ENCODE measurements around the gene LOXHD1.

Gene LOXHD1

DNA sequence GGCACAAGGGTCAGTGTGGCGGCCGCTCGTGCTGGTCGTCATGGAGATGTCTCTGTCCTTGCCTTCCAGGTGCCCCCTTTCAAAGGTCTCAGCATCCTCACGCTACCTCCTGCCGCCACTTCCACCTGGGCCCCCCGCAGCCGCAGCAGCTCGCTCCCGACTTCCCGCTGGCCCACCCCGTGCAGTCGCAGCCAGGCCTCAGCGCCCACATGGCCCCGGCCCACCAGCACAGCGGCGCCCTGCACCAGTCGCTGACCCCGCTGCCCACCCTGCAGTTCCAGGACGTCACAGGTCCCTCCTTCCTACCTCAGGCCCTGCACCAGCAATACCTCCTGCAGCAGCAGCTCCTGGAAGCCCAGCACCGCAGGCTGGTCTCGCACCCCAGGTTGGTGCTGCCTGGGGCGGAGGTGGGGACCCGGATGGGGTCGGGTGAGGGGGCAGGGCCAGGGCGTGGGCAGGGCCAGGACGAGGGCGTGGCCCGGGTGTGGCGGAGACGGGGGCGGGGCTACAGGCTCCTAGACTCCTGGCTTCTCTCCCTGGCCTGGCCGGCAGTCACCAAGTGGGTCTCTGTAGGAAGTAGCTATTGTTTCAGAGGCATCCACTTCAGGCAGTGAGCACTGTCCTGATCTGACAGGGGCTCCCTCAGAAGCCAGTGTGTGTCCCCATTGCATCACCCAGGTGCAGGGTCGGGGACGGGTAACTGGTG is 223.7 kb downstream of the LOXHD1 start:
- no peak for DNase-seq

DNA sequence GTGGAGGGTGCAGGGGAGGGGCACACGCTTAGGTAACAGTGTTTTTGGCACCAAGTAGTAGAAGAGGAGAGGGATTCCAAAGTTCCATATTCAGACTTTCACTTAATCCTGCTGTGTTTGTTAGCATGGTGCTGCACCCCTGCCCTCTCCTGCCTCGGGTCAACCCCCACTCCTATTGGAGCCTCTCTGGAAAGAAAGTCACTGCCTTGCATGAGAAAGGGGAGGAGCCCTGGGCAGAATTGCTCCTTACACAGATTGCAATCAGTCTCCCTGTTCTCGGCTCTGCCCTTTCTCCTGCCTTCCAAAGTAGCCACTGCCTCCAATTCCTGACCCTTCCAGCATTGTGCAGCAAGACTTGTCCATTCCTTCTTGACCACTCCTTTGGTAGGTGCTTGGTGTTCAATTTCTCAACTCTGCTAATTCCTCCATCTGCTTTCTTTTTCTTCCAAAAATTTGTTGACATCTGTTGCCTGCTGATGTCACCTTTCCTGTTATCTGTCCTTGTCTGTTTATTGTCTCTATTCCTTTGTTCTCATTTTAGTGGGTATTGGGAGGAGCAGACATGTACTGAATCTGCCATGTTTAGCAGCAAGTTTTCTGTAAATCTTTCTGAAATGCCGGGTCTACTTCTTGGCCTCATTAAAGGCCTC is 225.4 kb downstream of the LOXHD1 start:
- DNase-seq, result no peak

DNA sequence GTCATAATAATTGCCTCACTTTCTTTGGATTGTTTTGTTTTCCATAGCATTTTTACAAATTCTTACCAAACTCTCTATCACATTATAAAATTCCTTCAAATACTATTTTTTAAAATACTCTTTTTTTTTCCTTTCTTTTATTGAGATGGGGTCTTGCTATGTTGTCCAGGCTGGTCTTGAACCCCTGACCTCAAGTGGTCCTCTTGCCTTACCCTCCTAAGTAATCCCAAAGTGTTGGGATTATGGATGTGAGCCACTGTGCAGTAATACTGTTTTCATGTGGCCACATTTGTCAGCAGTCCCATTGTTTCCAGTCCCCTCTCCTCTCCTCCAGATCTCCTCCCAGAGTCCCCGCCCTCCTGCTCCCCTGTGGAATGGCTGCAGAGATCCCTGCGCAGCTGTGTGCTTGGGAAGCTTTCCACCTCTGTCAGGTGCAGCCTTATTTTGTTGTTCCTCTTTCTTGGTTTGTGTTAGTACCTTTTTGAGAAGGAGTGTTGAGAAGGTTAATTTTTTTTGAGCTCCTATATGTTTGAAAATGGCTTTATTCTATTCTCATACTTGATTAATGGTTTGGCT is 227.3 kb downstream of the LOXHD1 start:
- DNase-seq, result no peak

DNA sequence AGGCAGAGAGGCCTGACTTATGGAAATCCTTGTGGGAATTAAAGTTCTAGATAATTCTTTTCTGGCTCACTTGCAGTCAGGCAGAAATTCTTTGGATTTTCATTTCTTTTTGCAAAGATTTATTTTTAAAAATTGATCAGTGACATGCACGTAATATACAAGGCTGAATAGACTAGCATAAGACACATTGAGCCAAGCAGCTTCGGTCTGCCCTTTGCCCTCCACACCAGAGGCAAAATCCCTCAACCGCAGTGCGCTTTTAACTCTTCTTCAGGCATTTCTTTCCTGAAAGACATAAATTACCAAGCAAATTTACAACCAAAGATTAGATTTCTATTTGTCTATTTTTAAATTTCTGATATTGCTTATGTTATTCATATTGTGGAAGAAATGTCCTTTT is 227.9 kb downstream of the LOXHD1 start:
- DNase-seq, result no peak

DNA sequence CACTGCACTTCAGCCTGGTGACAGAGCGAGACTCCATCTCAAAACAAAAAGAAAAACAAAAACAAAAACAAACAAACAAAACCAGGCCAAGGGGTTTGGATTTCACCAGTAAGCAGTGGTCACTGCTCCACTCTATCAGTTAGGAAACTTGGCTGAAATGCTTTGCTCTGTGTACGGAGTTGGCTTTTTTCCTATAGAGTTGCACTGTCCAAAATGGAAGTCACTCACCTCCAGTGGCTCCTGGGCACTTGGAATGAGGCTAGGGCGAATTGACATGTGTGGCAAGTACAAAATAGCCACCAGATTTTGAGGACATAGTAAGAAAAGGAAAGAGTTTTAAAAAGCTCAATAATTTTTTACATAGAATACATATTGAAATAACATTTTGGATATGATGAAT is 228.7 kb downstream of the LOXHD1 start:
- no peak for DNase-seq

DNA sequence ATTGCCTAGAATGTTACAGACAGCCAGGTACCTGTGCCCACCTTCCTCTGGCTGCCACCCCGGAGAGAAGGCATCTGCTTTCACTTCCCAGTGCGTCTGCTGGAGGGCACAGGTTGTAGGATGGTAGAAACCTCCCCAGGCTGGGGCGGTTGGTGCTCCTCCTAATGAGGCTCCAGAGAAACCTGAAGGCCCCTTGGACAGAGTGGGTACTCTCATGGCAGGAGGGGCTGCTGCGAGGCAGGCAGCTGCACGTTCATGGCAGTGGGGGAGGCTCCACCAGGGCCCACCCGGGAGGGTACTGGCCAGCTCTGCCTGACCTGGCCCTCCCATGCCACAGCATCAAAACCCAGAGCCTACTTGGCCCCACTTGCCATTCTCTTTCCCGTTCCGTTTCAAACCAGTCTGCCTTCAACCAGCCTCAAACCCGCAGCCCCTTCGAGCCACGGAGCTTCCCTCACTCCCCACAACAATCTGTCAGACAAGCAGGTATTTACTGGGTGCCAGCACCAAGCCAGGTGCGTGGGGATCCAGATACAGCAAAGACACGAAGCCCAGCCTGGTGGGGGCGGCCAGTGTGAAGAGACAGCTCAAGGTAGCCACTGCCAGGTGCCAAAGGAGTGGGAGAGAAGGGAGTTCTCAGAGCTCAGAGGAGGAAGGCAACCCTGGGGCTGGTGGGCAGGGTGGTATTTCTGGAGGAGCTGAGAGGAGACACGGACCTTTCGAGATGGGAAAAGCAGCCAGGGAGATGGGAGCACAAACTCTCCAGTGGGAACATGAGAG is 229.6 kb downstream of the LOXHD1 start:
- no peak for DNase-seq

Data from stimulated activated CD8-positive, alpha-beta memory T cell treated with anti-CD3 and anti-CD28 coated beads, Interleukin-4, amount 100 ng/mL, for 48 hours (primary cell).